ENCODE measurements around the gene TMCC1.
"Not testable (repeated sequence)": the region's sequence is repeated elsewhere in the genome, so short reads cannot be mapped to it uniquely, and the experiment has no call there.

The TMCC1 gene

GRCh38 chr3:129840707-129841360 is 52.7 kb downstream of the TMCC1 start:
- TF ChIP-seq CTCF (IDR thresholded peaks at IDR 0.05; ENCODE audit: extremely low read depth, insufficient read depth, missing control alignments), result no peak
- in situ Hi-C loops (cut with MboI; ENCODE audit: low pct_unique_long_range_greater_than_20kb, low sequenced_read_pairs, unreplicated experiment), result no loop called here
- DNase-seq (ENCODE audit: low spot score), result no peak

- DNase-seq (ENCODE audit: low spot score), result no peak
- no peak for TF ChIP-seq CTCF (IDR thresholded peaks at IDR 0.05; ENCODE audit: extremely low read depth, insufficient read depth, missing control alignments)
- in situ Hi-C loops (cut with MboI; ENCODE audit: low pct_unique_long_range_greater_than_20kb, low sequenced_read_pairs, unreplicated experiment), result no loop called here
These were observed 55.4 kb downstream of the TMCC1 start for GRCh38 chr3:129838086-129838485.

GRCh38 chr3:129837065-129837642 is 56.4 kb downstream of the TMCC1 start:
- no peak for TF ChIP-seq CTCF (IDR thresholded peaks at IDR 0.05; ENCODE audit: extremely low read depth, insufficient read depth, missing control alignments)
- in situ Hi-C loops (cut with MboI; ENCODE audit: low pct_unique_long_range_greater_than_20kb, low sequenced_read_pairs, unreplicated experiment), result no loop called here
- DNase-seq (ENCODE audit: low spot score), result no peak

- no peak for TF ChIP-seq CTCF (IDR thresholded peaks at IDR 0.05; ENCODE audit: extremely low read depth, insufficient read depth, missing control alignments)
- in situ Hi-C loops (cut with MboI; ENCODE audit: low pct_unique_long_range_greater_than_20kb, low sequenced_read_pairs, unreplicated experiment), result no loop called here
- DNase-seq (ENCODE audit: low spot score), result no peak
These were observed 57.0 kb downstream of the TMCC1 start for GRCh38 chr3:129836381-129837064.

- in situ Hi-C loops (cut with MboI; ENCODE audit: low pct_unique_long_range_greater_than_20kb, low sequenced_read_pairs, unreplicated experiment), result no loop called here
These were observed 58.3 kb downstream of the TMCC1 start for GRCh38 chr3:129835198-129835597.

GRCh38 chr3:129834580-129834979 is 58.9 kb downstream of the TMCC1 start:
- no peak for TF ChIP-seq CTCF (IDR thresholded peaks at IDR 0.05; ENCODE audit: extremely low read depth, insufficient read depth, missing control alignments)
- in situ Hi-C loops (cut with MboI; ENCODE audit: low pct_unique_long_range_greater_than_20kb, low sequenced_read_pairs, unreplicated experiment), result no loop called here
- no peak for DNase-seq (ENCODE audit: low spot score)

More at GRCh38 chr3:129835198-129835597, 58.3 kb downstream of the TMCC1 start:
- DNase-seq (ENCODE audit: low spot score), result no peak
- TF ChIP-seq CTCF (IDR thresholded peaks at IDR 0.05; ENCODE audit: extremely low read depth, insufficient read depth, missing control alignments), result no peak

- in situ Hi-C loops (cut with MboI; ENCODE audit: low pct_unique_long_range_greater_than_20kb, low sequenced_read_pairs, unreplicated experiment); DNase-seq (ENCODE audit: low spot score): not testable (repeated sequence)
These were observed 61.6 kb downstream of the TMCC1 start for GRCh38 chr3:129831942-129832341.
